Thyroid gland (tissue), 4 donors: ENCODE data around the gene XYLB.

Experiments used
- CTCF ChIP-seq, 6 experiments: fragments of 200-600 bp in 3 of 6; fragments of 450-650 bp in 3 of 6; sonication (generic) in 3 of 6; IDR thresholded peaks; one replicate each; pipeline ENCODE4 v1.5.1; 2016 to 2019; ENCODE audit warnings: antibody characterized with exemption in 6 of 6, mild to moderate bottlenecking in 2 of 6, inconsistent platforms in 1 of 6, moderate library complexity in 1 of 6
- POLR2A ChIP-seq, 2 donors: fragments of 450-650 bp; IDR thresholded peaks; one replicate each; pipeline ENCODE4 v1.6.1; 2017; ENCODE audit warnings: antibody characterized with exemption in 2 of 2, mild to moderate bottlenecking in 2 of 2, moderate library complexity in 1 of 2

GRCh38 chr3:38365469-38366062, 19.0 kb downstream of the XYLB start:
- TF ChIP-seq CTCF (IDR thresholded peaks at IDR 0.05) = no peak
- TF ChIP-seq POLR2A (IDR thresholded peaks at IDR 0.05) = no peak
